ENCODE data around the gene KIF21A. TPM values are rescaled to one million over a fixed set of nuclear protein-coding genes. Genes with fewer than 3 reads are reported as not detected.

Gene KIF21A
- total RNA-seq, 2 experiments from 2014 or later: 1.1 TPM; not detected in 1

DNA sequence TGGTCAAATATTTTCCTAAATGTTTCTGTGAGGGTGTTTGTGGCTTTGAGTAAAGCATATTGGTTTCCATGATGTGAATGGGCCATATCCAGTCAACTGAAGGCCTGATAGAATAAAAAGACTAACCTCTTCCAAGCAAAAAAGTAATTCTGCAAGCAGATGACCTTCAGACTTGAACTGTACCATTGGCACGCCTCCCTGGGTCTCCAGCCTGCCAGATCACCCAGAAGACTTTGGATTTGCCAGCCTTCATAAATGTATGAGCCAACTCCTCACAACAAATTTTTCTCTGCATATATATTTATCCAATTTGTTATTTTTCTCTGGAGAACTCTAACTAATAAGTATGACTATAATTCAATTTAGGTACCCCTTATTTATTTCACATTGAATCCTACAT lies 190.3 kb downstream of the KIF21A start:
- Histone ChIP-seq H3K36me3 (ENCODE audit: insufficient read depth, low read length) (no peaks in the 10 kb centered on the region), H3K4me1 (ENCODE audit: insufficient read depth, low read length, poor library complexity, severe bottlenecking) (no peaks in the 10 kb centered on the region), H3K79me2 (ENCODE audit: insufficient read depth, low read depth, low read length) (no peaks in the 10 kb centered on the region), H3K9me3 (ENCODE audit: low read length) (no peaks in the 10 kb centered on the region), H3K4me2 (ENCODE audit: low read length) (no peak overlapping the region), H3K4me3 (ENCODE audit: low read depth, low read length, poor library complexity, severe bottlenecking) (no peak overlapping the region), H3K9me2 (ENCODE audit: insufficient read depth, low read length) (no peaks in the 10 kb centered on the region), H3K27ac (ENCODE audit: low read depth, low read length, poor library complexity, severe bottlenecking) (no peak overlapping the region), H2AFZ (ENCODE audit: low read length) (no peak overlapping the region), H4K20me1 (ENCODE audit: insufficient read depth, low read length) (no peaks in the 10 kb centered on the region)
- intact Hi-C loops (cut with micrococcal nuclease; ENCODE audit: unreplicated experiment): no loop called here
- no peak for TF ChIP-seq EZH2phosphoT487 (IDR thresholded peaks at IDR 0.05; ENCODE audit: borderline replicate concordance, low read depth, low read length)
- TF ChIP-seq, protein P1, sequence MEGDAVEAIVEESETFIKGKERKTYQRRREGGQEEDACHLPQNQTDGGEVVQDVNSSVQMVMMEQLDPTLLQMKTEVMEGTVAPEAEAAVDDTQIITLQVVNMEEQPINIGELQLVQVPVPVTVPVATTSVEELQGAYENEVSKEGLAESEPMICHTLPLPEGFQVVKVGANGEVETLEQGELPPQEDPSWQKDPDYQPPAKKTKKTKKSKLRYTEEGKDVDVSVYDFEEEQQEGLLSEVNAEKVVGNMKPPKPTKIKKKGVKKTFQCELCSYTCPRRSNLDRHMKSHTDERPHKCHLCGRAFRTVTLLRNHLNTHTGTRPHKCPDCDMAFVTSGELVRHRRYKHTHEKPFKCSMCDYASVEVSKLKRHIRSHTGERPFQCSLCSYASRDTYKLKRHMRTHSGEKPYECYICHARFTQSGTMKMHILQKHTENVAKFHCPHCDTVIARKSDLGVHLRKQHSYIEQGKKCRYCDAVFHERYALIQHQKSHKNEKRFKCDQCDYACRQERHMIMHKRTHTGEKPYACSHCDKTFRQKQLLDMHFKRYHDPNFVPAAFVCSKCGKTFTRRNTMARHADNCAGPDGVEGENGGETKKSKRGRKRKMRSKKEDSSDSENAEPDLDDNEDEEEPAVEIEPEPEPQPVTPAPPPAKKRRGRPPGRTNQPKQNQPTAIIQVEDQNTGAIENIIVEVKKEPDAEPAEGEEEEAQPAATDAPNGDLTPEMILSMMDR (conservative IDR thresholded peaks at IDR 0.05; ENCODE audit: low read length): no peak
- no TSS peak for BruUV-seq (replicated peaks)
- CTCF ChIA-PET (ENCODE audit: unreplicated experiment): no interaction called here
- DNase-seq (ENCODE audit: low spot score): no peak
- POLR2A ChIA-PET: no interaction called here

Other genes starting within 250 kb of the KIF21A start
- gene ABCD2, start 176.7 kb upstream of the KIF21A start, total RNA-seq (2014; rRNA removed; shearing (Covaris generic)): 1.2 and 1.5 TPM in 2 replicates
- gene ABCD2, start 176.7 kb upstream of the KIF21A start, total RNA-seq (2022): 1.9 and 2.4 TPM in 2 replicates

Data from OCI-LY7 (cell line).